Measurements from ENCODE around the gene CCL5.

- TF ChIP-seq EZH2 (IDR thresholded peaks at IDR 0.05; ENCODE audit: insufficient read depth, poor library complexity, severe bottlenecking) (no peak), EZH2phosphoT487 (IDR thresholded peaks at IDR 0.05; ENCODE audit: insufficient read depth, low read depth) (no peak)
These were observed 38.5 kb upstream of the CCL5 start for GRCh38 chr17:35918665-35919064.

Measured in GM23248 (cell line).